RWPE2 (cell line): ENCODE data around the gene CALM3.

Experiments
- ATAC-seq: fragments of 200-7000 bp; cut with Tn5 transposase; 3 replicates; pipeline ENCODE4 v1.9.1; 2021; ENCODE audit warnings: low read depth
- DNase-seq: peaks from one replicate; pipeline ENCODE4 v3.0.0-alpha.2; 2020; ENCODE audit warnings: low spot score
- H3K27ac ChIP-seq: fragments of 450-650 bp; 2 replicates; pipeline ENCODE4 v1.5.1; 2017; ENCODE audit warnings: mild to moderate bottlenecking; ENCODE audit not compliant: poor library complexity, severe bottlenecking
- H3K27me3 ChIP-seq: fragments of 250-450 bp; sonication (Bioruptor Pico); 2 replicates; pipeline ENCODE4 v1.5.1; 2021; ENCODE audit warnings: mild to moderate bottlenecking, moderate library complexity; ENCODE audit not compliant: insufficient read depth, poor library complexity, severe bottlenecking
- H3K36me3 ChIP-seq: fragments of 250-450 bp; sonication (Bioruptor Pico); 2 replicates; pipeline ENCODE4 v1.5.1; 2020; ENCODE audit warnings: low read depth, mild to moderate bottlenecking, moderate library complexity
- H3K4me1 ChIP-seq: fragments of 250-450 bp; sonication (Bioruptor Pico); 2 replicates; pipeline ENCODE4 v1.5.1; 2021; ENCODE audit warnings: mild to moderate bottlenecking, moderate library complexity; ENCODE audit not compliant: insufficient read depth, poor library complexity, severe bottlenecking
- H3K4me3 ChIP-seq: fragments of 250-450 bp; sonication (Bioruptor Pico); 2 replicates; pipeline ENCODE4 v1.5.1; 2021; ENCODE audit warnings: mild to moderate bottlenecking, moderate library complexity; ENCODE audit not compliant: severe bottlenecking
- H3K9me3 ChIP-seq: fragments of 250-450 bp; sonication (Bioruptor Pico); 2 replicates; pipeline ENCODE4 v1.5.1; 2021; ENCODE audit warnings: mild to moderate bottlenecking, moderate library complexity; ENCODE audit not compliant: severe bottlenecking
- TF ChIP-seq, protein P1 (sequence below): fragments of 450-650 bp; IDR thresholded peaks from one replicate; pipeline ENCODE4 v1.5.1; 2017; ENCODE audit warnings: mild to moderate bottlenecking, moderate library complexity; ENCODE audit not compliant: poor library complexity, severe bottlenecking

Gene CALM3

DNA sequence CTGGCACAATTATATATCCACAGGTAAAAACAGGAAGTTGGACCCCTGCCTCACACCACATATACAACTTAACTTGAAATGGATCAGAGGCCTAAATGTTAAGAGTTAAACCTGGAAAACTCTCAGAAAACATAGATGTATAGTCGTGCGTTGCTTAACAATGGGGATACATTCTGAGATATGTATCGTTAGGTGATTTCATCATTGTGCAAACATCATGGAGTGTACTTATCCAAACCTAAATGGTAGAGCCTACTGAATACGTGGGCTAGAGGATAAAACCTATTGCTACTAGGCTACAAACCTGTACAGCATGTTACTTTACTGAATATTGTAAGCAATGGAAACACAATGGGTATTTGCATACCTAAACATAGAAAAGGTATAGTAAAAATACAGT is 14.8 kb upstream of the CALM3 start:
- DNase-seq (no peak), ATAC-seq (no peak)
- no peaks in the 10 kb centered on the region for H3K36me3 ChIP-seq
- H3K27ac ChIP-seq = no peak overlapping the region
- no peaks in the 10 kb centered on the region for H3K27me3 ChIP-seq
- no peaks in the 10 kb centered on the region for H3K4me1 ChIP-seq
- TF ChIP-seq, protein P1, sequence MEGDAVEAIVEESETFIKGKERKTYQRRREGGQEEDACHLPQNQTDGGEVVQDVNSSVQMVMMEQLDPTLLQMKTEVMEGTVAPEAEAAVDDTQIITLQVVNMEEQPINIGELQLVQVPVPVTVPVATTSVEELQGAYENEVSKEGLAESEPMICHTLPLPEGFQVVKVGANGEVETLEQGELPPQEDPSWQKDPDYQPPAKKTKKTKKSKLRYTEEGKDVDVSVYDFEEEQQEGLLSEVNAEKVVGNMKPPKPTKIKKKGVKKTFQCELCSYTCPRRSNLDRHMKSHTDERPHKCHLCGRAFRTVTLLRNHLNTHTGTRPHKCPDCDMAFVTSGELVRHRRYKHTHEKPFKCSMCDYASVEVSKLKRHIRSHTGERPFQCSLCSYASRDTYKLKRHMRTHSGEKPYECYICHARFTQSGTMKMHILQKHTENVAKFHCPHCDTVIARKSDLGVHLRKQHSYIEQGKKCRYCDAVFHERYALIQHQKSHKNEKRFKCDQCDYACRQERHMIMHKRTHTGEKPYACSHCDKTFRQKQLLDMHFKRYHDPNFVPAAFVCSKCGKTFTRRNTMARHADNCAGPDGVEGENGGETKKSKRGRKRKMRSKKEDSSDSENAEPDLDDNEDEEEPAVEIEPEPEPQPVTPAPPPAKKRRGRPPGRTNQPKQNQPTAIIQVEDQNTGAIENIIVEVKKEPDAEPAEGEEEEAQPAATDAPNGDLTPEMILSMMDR = no peak
- H3K9me3 ChIP-seq = no peaks in the 10 kb centered on the region
- no peak overlapping the region for H3K4me3 ChIP-seq

DNA sequence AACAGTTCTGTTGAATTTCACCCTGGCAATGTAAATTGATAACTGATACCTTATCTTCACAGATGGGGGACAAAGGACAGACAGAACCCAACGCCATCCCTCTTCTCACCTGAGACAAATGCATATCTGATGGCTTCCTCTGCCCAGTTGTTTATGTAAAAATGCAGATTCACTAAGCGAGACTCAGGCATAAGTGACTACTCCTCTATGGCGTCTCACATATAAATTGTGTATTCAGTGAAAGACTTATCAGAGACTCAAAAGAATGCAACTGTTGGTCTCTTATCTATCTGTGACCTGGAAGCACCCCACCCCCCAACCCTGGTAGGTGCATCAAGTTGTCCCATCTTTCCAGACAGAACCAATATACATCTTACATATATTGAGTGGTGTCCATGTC is 13.3 kb upstream of the CALM3 start:
- H3K36me3 ChIP-seq = no peaks in the 10 kb centered on the region
- H3K27ac ChIP-seq = no peak overlapping the region
- no peaks in the 10 kb centered on the region for H3K9me3 ChIP-seq
- H3K4me1 ChIP-seq = no peaks in the 10 kb centered on the region
- no peak overlapping the region for H3K4me3 ChIP-seq
- TF ChIP-seq, protein P1 = no peak
- no peaks in the 10 kb centered on the region for H3K27me3 ChIP-seq
- DNase-seq = no peak
- no peak for ATAC-seq

DNA sequence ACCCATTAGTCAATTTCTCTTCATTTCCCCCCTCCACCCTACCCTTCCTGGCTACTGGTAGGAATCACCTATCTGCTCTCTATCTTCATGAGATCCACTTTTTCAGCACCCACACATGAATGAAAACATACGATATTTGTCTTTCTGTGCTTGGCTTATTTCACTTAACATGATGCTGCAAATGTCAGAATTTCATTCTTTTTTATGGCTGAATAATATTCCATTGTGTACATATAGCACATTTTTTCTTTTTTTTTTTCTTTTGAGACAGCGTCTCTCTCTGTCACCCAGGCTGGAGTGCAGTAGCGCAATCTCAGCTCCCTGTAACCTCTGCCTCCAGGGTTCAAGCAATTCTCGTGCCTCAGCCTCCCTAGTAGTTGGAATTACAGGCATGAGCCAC is 9.9 kb upstream of the CALM3 start:
- Histone ChIP-seq H3K36me3 (no peaks in the 10 kb centered on the region), H3K9me3 (no peaks in the 10 kb centered on the region), H3K4me1 (no peaks in the 10 kb centered on the region), H3K27me3 (no peaks in the 10 kb centered on the region), H3K4me3 (no peak overlapping the region), H3K27ac (no peak overlapping the region)
- DNase-seq (no peak), ATAC-seq (no peak)
- TF ChIP-seq, protein P1 = no peak

DNA sequence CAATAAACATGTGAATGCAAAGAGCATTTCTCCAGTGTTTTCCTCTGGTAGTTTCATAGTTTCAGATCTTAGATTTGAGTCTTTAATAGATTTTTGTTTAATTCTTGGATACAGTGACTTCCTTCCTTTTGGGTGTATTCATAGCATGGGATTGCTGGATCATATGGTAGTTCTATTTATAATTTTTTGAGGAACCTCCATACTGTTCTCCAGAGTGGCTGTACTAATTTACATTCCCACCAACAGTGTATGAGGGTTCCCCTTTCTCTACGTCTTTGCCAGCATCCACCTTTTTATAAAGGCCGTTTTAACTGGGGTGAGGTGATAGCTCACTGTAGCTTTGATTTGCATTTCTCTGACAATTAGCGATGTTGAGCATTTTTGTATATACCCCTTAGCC is 9.3 kb upstream of the CALM3 start:
- Histone ChIP-seq H3K4me1 (no peaks in the 10 kb centered on the region), H3K9me3 (no peaks in the 10 kb centered on the region), H3K4me3 (no peak overlapping the region), H3K36me3 (no peaks in the 10 kb centered on the region), H3K27me3 (no peaks in the 10 kb centered on the region), H3K27ac (no peak overlapping the region)
- TF ChIP-seq, protein P1 = no peak
- DNase-seq (no peak), ATAC-seq (no peak)

DNA sequence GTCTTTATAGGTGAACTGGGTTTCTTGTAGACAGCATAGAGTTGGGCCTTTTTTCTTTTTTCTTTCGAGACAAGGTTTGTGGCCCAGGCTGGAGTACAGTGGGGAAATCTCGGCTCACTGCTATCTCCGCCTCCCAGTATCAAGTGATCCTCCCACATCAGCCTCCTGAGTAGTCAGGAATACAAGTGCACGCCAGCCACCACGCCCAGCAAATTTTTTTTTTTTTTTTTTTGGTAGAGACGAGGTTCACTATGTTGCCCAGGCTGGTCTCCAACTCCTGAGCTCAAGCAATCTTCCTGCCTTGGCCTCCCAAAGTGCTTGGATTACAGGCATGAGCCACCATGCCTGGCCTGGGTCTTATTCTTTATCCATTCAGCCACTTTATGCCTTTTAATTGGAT is 5.1 kb upstream of the CALM3 start:
- no peaks in the 10 kb centered on the region for H3K4me1 ChIP-seq
- no peaks in the 10 kb centered on the region for H3K27me3 ChIP-seq
- peaks cover 3% of the 10 kb centered on the region for H3K9me3 ChIP-seq
- no peak for DNase-seq
- H3K27ac ChIP-seq = no peak overlapping the region
- no peak overlapping the region for H3K4me3 ChIP-seq
- no peak for ATAC-seq
- TF ChIP-seq, protein P1 = no peak
- H3K36me3 ChIP-seq = no peaks in the 10 kb centered on the region
